Stimulated activated CD4-positive, alpha-beta T cell treated with anti-CD3 and anti-CD28 coated beads, TNF-alpha, amount 100 ng/mL, for 24 hours (primary cell): Measurements from ENCODE around the gene UBXN2A.
A peak's percentile ranks its signal among the peaks of the same experiment; 100 is the strongest.
"Not testable (repeated sequence)": the region's sequence is repeated elsewhere in the genome, so short reads cannot be mapped to it uniquely, and the experiment has no call there.

Experiments used
- DNase-seq, 3 experiments: peaks; one replicate each; pipeline ENCODE4 v3.0.0-alpha.2; 2020; ENCODE audit warnings: low read depth in 3 of 3

The UBXN2A gene

GRCh38 chr2:24011250-24012104, 71.2 kb downstream of the UBXN2A start:
- no peak for DNase-seq

GRCh38 chr2:24012521-24013188, 72.4 kb downstream of the UBXN2A start:
- DNase-seq, result no peak

- DNase-seq, result not testable (repeated sequence)
Observed at GRCh38 chr2:24014902-24015301, 74.6 kb downstream of the UBXN2A start.

- no peak for DNase-seq
Observed at GRCh38 chr2:24015562-24016375, 75.5 kb downstream of the UBXN2A start.

GRCh38 chr2:24016376-24016761, 76.1 kb downstream of the UBXN2A start:
- DNase-seq, result no peak

GRCh38 chr2:24016853-24017703, 76.8 kb downstream of the UBXN2A start:
- DNase-seq, result no peak

GRCh38 chr2:24017711-24018110, 77.4 kb downstream of the UBXN2A start:
- no peak for DNase-seq

GRCh38 chr2:24018241-24018640, 78.0 kb downstream of the UBXN2A start:
- no peak for DNase-seq

GRCh38 chr2:24019729-24020128, 79.5 kb downstream of the UBXN2A start:
- DNase-seq, result no peak

- DNase-seq, result no peak
Observed at GRCh38 chr2:24020244-24020643, 80.0 kb downstream of the UBXN2A start.

- peak in 1 of 3 experiments; percentile 14 for DNase-seq
Observed at GRCh38 chr2:24021122-24021998, 81.1 kb downstream of the UBXN2A start.

GRCh38 chr2:24022324-24022974, 82.2 kb downstream of the UBXN2A start:
- no peak for DNase-seq

- no peak for DNase-seq
Observed at GRCh38 chr2:24022975-24023575, 82.8 kb downstream of the UBXN2A start.

GRCh38 chr2:24024018-24024417, 83.8 kb downstream of the UBXN2A start:
- no peak for DNase-seq

GRCh38 chr2:24024996-24025663, 84.9 kb downstream of the UBXN2A start:
- no peak for DNase-seq

GRCh38 chr2:24026233-24026632, 86.0 kb downstream of the UBXN2A start:
- DNase-seq, result no peak

GRCh38 chr2:24038786-24039499, 98.7 kb downstream of the UBXN2A start:
- no peak for DNase-seq

- no peak for DNase-seq
Observed at GRCh38 chr2:24040511-24040910, 100.2 kb downstream of the UBXN2A start.
